ENCODE data around the gene ACOX1.

DNA sequence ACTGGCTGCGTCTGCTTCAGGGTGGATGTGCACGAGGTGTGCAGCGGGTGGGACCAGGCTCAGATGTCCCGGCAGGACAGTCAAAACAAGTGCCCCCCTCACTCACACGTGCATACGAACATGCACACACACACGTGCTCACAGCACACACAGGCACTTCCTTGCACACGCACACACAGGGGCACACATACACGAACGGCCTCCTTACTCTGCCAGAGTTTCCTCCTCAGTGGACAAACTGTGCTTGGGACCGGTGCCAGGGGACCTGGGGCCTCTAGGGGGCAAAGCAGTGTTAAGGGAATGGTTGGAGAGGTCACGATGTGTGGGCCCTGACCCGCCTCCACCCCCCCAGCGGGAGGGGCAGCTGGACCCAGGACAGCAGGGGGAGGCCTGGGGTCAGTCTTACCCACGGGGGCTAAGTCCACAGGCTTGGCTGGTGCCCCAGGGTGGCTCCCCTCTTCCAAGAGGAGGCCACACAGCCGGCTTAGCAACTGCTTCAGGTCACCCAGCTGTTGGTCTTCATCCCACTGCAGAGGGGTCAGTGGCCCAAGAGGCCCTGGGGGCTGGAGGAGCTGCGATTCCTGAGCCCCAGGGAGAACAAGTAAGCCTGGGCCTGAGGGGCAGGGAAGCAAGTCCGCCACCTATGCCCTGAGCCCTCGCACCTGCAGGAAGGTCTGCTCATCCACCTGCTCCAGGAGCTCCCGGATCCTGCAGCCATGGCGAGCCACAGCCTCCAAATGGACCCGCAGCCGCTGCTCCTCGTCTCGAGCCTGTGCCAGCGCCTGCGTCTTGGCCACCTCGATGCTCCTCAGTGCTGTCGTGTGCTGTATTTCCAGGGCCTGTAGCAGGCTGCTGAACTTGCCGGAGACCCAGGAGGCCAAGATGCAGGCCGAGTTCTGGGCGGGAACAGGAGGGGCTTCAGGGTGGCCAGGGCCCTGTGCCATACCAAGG, 87.1 kb downstream of the ACOX1 start:
- TF ChIP-seq, protein P1, sequence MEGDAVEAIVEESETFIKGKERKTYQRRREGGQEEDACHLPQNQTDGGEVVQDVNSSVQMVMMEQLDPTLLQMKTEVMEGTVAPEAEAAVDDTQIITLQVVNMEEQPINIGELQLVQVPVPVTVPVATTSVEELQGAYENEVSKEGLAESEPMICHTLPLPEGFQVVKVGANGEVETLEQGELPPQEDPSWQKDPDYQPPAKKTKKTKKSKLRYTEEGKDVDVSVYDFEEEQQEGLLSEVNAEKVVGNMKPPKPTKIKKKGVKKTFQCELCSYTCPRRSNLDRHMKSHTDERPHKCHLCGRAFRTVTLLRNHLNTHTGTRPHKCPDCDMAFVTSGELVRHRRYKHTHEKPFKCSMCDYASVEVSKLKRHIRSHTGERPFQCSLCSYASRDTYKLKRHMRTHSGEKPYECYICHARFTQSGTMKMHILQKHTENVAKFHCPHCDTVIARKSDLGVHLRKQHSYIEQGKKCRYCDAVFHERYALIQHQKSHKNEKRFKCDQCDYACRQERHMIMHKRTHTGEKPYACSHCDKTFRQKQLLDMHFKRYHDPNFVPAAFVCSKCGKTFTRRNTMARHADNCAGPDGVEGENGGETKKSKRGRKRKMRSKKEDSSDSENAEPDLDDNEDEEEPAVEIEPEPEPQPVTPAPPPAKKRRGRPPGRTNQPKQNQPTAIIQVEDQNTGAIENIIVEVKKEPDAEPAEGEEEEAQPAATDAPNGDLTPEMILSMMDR (IDR thresholded peaks at IDR 0.05) = no peak
- TF ChIP-seq POLR2A (IDR thresholded peaks at IDR 0.05) (no peak), EP300 (IDR thresholded peaks at IDR 0.05) (no peak)
